Dendritic cell treated with granulocyte-macrophage colony-stimulating factor and Interleukin-4, amounts not matched to agents 40 ng/mL and 50 ng/mL, for 4 days (primary cell): ENCODE results near the gene ARL6IP4.

Experiments
- H3K27ac Mint-ChIP-seq: one replicate; pipeline ENCODE4 v1.8.0; 2022; ENCODE audit warnings: mild to moderate bottlenecking, mixed read lengths
- H3K27me3 Mint-ChIP-seq: one replicate; pipeline ENCODE4 v1.8.0; 2022; ENCODE audit warnings: mild to moderate bottlenecking, mixed read lengths
- H3K36me3 Mint-ChIP-seq: one replicate; pipeline ENCODE4 v1.8.0; 2022; ENCODE audit warnings: low read depth, mixed read lengths
- H3K4me1 Mint-ChIP-seq: one replicate; pipeline ENCODE4 v1.8.0; 2022; ENCODE audit warnings: low read depth, mixed read lengths
- H3K4me3 Mint-ChIP-seq: one replicate; pipeline ENCODE4 v1.8.0; 2022; ENCODE audit warnings: mild to moderate bottlenecking, moderate library complexity, mixed read lengths
- H3K9me3 Mint-ChIP-seq: one replicate; pipeline ENCODE4 v1.8.0; 2022; ENCODE audit warnings: mixed read lengths
- intact Hi-C: fragments of 100-400 bp; cut with micrococcal nuclease; formaldehyde crosslinking; loops from one replicate; pipeline ENCODE4 v1.15.0; 2022

ARL6IP4 gene

GRCh38 chr12:123031171-123031845 is 50.8 kb downstream of the ARL6IP4 start:
- intact Hi-C loops: no loop called here
- no peak overlapping the region for H3K27ac Mint-ChIP-seq
- peaks cover 22% of the 10 kb centered on the region for H3K4me1 Mint-ChIP-seq
- H3K9me3 Mint-ChIP-seq: no peaks in the 10 kb centered on the region
- no peak overlapping the region for H3K4me3 Mint-ChIP-seq
- H3K36me3 Mint-ChIP-seq: no peaks in the 10 kb centered on the region
- no peaks in the 10 kb centered on the region for H3K27me3 Mint-ChIP-seq
